Activated naive CD8-positive, alpha-beta T cell (primary cell): ENCODE data around the gene IER5L.
"Not testable (repeated sequence)": the region's sequence is repeated elsewhere in the genome, so short reads cannot be mapped to it uniquely, and the experiment has no call there.

ENCODE experiments used
- H3K27ac Mint-ChIP-seq: one replicate; pipeline ENCODE4 v1.8.0; 2021; ENCODE audit warnings: mixed read lengths
- H3K27me3 Mint-ChIP-seq: one replicate; pipeline ENCODE4 v1.8.0; 2021; ENCODE audit warnings: mixed read lengths
- H3K36me3 Mint-ChIP-seq: one replicate; pipeline ENCODE4 v1.8.0; 2021; ENCODE audit warnings: mixed read lengths
- H3K4me1 Mint-ChIP-seq: one replicate; pipeline ENCODE4 v1.8.0; 2021; ENCODE audit warnings: low read depth, mixed read lengths
- H3K4me3 Mint-ChIP-seq: one replicate; pipeline ENCODE4 v1.8.0; 2021; ENCODE audit warnings: mild to moderate bottlenecking, mixed read lengths
- H3K9me3 Mint-ChIP-seq: one replicate; pipeline ENCODE4 v1.8.0; 2021; ENCODE audit warnings: low read depth, mixed read lengths

IER5L gene

DNA sequence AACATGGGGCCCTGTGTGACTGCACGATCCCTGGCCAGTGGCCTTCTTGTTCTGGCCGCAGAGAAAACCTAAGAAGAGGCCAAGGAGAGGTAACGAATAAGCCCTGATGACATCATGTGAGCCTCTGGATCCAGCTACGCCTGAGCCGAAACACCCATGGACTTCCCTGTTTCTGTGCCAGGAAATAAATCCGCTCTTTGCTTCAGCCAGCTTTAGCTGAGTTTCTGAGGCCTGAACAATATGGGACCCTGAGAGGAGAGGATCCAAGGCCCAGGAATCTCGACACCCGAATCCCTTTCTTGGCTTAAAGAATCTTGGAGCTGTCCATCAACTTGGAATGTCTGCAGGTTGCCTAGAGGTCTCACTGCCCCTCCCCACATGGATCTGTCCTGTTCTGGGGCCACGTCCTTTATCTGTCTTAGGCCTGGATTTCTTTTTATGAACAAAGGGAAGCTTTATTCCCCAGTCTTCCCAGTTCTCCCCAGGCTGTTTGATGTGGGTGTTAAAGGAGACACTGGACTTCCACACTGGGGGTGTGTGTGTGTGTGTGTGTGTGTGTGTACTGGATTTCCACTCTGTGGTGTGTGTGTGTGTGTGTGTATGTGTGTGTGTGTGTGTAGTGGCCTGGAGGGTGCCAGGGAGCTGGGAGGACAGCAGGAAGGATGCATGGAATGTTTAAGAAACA, 13.7 kb downstream of the IER5L start:
- no peaks in the 10 kb centered on the region for H3K36me3 Mint-ChIP-seq
- peak overlapping the region; percentile 22 for H3K27ac Mint-ChIP-seq
- H3K4me3 Mint-ChIP-seq: no peak overlapping the region
- H3K27me3 Mint-ChIP-seq: no peaks in the 10 kb centered on the region
- H3K9me3 Mint-ChIP-seq: no peaks in the 10 kb centered on the region
- H3K4me1 Mint-ChIP-seq: peaks cover 13% of the 10 kb centered on the region

DNA sequence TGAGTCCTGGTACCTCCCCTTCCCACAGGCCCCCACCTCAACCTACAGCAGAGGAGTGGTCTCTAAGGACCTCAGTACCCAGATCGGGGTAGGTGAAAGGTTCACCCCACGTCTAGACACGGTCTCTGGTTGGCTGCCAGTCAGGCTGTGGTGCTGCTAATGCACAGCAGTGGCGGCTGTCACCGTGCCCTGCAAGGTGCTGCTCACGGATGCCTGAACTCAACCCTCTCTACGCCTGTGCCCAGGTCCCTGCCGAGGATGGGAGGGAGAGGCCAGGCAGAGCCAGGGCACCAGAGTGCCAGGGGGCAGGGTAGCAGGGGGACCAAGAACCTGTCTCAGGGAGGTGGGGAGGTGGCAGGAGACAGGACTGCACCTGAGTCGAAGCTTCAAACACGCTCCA, 14.3 kb downstream of the IER5L start:
- no peaks in the 10 kb centered on the region for H3K27me3 Mint-ChIP-seq
- H3K9me3 Mint-ChIP-seq: no peaks in the 10 kb centered on the region
- H3K4me3 Mint-ChIP-seq: no peak overlapping the region
- no peaks in the 10 kb centered on the region for H3K36me3 Mint-ChIP-seq
- H3K27ac Mint-ChIP-seq: no peak overlapping the region
- peaks cover 13% of the 10 kb centered on the region for H3K4me1 Mint-ChIP-seq

DNA sequence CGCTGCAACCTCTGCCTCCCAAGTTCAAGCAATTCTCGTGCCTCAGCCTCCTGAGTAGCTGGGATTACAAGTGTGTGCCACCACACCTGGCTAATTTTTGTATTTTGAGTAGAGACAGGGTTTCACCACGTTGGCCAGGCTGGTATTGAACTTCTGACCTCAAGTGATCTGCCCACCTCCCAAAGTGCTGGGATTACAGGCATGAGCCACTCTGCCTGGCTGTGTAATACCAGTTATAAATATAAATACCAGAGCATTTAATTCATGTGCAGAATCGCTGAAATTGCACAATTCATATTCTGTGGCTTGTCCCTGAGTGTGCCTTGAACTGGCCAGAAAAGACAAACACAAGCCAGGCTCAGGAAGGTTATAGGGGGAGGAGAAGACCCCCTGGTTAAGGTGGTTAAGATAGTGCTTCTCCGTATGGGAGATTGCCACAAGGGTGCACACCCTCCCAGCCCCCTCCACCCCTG, 14.8 kb downstream of the IER5L start:
- H3K4me1 Mint-ChIP-seq: peaks cover 13% of the 10 kb centered on the region
- H3K9me3 Mint-ChIP-seq: not testable (repeated sequence)

DNA sequence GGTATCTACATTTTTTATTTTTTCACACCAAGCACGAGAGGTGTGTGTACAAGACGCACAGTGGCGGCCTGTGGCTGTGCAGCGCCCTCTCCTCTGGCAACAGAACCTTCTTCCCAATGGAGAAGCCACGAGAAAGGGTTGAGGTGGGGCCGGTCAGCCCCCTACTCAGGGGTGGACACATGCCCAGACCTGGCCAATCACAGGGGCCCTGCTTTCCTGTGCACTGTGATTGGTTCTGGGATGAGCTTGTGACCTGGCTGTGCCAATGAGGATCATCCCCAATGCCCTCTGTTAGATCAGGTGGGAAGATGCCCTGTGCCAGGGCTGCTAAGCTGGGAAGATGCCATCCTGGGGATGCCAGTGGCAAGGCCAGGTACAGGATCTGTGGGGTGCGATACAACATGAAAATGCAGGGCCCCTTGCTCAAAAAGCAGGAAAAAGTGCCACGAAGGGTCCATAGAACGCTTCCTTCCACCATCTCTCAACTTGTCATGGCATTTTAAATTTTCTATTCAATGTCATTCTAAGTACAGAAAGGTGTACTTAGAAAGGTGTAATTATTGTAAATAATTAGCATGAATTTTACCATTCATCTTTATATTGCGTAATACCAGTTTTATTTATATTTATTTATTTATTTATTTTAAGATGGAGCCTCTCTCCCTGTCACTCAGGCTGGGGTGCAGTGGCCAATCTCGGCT, 15.4 kb downstream of the IER5L start:
- H3K27ac Mint-ChIP-seq: no peak overlapping the region
- no peaks in the 10 kb centered on the region for H3K9me3 Mint-ChIP-seq
- H3K4me3 Mint-ChIP-seq: no peak overlapping the region
- no peaks in the 10 kb centered on the region for H3K36me3 Mint-ChIP-seq
- peaks cover 9% of the 10 kb centered on the region for H3K4me1 Mint-ChIP-seq
- H3K27me3 Mint-ChIP-seq: no peaks in the 10 kb centered on the region

More for the DNA sequence above, 14.8 kb downstream of the IER5L start:
- H3K4me3 Mint-ChIP-seq, H3K27me3 Mint-ChIP-seq, H3K36me3 Mint-ChIP-seq, H3K27ac Mint-ChIP-seq: not testable (repeated sequence)

DNA sequence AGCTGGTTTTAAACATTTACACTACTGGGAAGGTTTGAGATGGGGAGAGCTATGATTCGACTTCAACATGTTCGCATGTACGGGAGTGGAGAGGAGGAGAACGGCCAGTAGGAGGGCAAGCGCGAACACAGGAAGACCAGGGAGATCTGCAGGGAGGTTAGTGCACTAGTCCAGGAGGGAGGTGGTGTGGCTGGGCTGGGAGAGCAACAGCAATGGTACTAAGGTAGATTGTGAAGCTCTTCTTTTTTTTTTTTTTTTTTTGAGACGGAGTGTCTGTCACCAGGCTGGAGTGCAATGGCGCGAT, 16.6 kb downstream of the IER5L start:
- Mint-ChIP-seq H3K27me3 (no peaks in the 10 kb centered on the region), H3K27ac (no peak overlapping the region), H3K4me3 (no peak overlapping the region), H3K36me3 (no peaks in the 10 kb centered on the region), H3K4me1 (no peaks in the 10 kb centered on the region), H3K9me3 (no peaks in the 10 kb centered on the region)

DNA sequence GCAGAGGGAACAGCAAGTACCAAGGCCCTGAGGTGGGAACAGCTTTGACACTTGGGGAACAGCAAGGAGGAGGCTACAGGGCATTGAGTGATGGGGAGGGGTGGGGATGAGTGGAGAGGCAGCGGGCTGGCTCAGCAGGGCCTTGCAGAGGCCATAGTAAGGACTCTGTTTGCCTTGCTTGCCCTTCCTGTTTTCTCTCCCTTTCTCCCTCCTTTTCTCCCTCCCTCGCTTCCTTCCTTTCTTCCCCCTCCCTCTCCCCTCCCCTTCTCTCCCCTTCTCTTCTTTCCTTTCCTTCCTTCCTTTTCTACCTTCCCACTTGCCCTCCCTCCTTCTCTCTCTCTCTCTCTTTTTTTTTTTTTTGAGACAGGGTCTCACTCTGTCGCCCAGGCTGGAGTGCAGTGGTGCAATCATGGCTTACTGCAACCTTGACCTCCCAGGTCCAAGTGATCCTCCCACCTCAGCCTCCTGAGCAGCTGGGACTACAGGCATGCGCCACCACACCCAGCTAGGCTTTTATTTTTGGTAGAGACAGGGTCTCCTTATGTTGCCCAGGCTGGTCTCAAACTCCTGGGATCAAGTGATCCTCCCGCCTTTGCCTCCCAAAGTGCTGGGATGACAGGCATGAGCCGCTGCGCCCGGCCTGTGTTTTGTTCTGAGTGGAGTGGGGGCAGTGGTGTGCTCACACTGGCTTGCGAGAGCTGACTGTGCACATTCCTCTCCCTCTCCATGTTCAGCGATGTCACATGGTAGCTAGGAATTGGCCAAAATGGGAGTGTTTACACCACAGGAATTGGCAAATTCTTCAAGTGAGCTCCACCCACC, 17.1 kb downstream of the IER5L start:
- Mint-ChIP-seq H3K4me3 (no peak overlapping the region), H3K27me3 (no peaks in the 10 kb centered on the region), H3K4me1 (no peaks in the 10 kb centered on the region), H3K36me3 (no peaks in the 10 kb centered on the region), H3K9me3 (no peaks in the 10 kb centered on the region), H3K27ac (no peak overlapping the region)

DNA sequence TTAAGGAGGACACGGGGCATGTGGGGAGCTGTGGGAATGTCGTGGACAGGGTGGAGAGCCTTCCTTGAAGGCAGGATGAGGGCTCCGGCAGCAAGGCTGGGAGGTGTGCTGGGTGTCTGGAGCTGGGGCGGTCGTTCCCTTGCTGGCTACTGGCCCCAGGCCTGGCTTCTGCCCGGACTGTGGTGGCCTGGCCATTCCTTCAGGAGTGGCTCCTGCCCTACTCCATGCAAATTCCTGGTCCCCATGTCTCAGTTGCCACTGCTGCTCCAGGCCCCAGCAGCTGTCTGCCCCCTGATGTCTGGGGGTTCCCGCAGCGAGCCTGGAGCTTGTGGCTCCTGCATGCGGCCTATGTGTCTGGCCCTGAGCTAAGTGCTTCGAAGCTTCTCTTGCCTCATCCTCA, 21.9 kb downstream of the IER5L start:
- no peak overlapping the region for H3K27ac Mint-ChIP-seq
- no peaks in the 10 kb centered on the region for H3K9me3 Mint-ChIP-seq
- no peaks in the 10 kb centered on the region for H3K27me3 Mint-ChIP-seq
- no peak overlapping the region for H3K4me3 Mint-ChIP-seq
- no peaks in the 10 kb centered on the region for H3K4me1 Mint-ChIP-seq
- peaks cover 2% of the 10 kb centered on the region for H3K36me3 Mint-ChIP-seq

DNA sequence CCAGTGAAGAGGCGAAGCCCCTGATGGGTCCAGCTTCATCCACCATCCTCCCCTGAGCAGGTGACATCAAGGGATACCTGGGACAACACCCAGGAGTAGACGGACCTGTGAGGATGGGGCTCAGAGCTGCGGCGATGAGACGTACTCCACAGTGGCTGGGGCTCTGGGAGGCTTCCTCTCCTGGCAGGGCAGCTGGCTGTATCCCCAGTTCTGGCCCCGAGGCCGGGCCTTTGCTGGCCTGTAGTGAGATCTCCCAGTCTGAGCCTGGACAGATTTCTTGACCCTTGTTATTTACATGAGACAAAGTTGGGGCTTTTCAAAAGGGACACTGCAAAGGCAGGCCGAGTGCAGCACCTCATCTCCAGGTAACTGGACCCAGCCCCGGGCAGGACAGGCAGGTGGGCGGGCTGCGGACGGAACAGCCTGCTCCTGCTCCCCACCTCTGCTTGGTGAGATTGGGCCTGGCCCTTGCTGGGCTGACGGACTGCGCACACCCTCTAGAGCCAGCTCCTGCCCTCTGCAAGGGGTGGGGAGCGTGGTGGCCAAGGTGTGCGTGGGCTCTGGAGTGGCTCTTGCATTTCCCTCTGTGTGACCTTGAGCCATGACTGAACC, 23.1 kb downstream of the IER5L start:
- Mint-ChIP-seq H3K36me3 (peaks cover 2% of the 10 kb centered on the region), H3K27me3 (no peaks in the 10 kb centered on the region), H3K4me1 (no peaks in the 10 kb centered on the region), H3K9me3 (no peaks in the 10 kb centered on the region), H3K4me3 (no peak overlapping the region), H3K27ac (no peak overlapping the region)

DNA sequence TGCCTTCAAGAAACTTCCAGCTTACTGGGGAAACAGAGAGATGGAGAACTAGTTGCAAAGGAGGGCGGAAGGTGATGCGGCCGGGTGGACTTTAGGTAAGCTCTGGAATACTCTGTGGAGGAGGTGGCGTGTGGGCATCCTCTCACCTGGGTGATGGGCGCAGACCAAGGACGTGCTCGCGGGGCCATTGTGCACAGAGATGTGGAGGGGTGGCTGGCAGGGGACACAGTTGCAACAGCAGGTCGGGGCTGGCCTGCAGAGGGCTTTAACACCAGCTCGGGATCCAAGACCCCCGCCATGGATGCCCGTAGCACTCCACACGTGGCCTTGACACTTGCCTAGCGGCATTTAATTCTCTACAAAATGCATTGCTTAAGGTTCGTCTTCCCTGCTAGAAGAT, 26.6 kb downstream of the IER5L start:
- no peaks in the 10 kb centered on the region for H3K27me3 Mint-ChIP-seq
- H3K4me3 Mint-ChIP-seq: no peak overlapping the region
- H3K4me1 Mint-ChIP-seq: no peaks in the 10 kb centered on the region
- no peaks in the 10 kb centered on the region for H3K9me3 Mint-ChIP-seq
- no peak overlapping the region for H3K27ac Mint-ChIP-seq
- peaks cover 2% of the 10 kb centered on the region for H3K36me3 Mint-ChIP-seq

DNA sequence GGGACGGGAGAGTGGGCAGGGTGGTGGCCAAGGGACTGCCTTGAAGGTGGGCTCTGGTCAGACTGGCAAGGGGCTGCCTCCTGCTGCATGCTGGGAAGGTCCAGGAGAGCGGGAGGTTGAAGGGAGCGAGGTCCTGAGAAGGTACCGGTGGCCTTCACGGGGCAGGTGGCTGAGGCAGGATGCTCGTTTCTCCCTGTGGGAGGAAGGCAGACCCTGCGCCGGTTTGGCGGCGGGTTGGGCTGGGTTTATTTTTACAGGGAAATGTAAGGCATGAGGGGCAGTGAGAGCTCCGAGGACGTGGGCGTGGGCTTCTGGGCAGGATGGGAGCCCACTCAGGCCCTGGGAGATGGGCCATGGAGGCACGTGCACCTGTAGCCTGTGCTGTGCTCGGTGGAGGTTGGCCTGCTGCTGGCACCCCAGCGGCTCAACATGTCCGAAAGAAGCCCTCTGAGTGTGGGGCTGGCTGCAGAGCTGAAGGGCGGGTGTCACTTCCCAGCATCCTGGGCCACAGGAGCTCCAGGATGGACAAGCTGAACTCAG, 27.3 kb downstream of the IER5L start:
- Mint-ChIP-seq H3K27me3 (no peaks in the 10 kb centered on the region), H3K36me3 (peaks cover 2% of the 10 kb centered on the region), H3K27ac (no peak overlapping the region), H3K9me3 (no peaks in the 10 kb centered on the region), H3K4me1 (no peaks in the 10 kb centered on the region), H3K4me3 (no peak overlapping the region)

DNA sequence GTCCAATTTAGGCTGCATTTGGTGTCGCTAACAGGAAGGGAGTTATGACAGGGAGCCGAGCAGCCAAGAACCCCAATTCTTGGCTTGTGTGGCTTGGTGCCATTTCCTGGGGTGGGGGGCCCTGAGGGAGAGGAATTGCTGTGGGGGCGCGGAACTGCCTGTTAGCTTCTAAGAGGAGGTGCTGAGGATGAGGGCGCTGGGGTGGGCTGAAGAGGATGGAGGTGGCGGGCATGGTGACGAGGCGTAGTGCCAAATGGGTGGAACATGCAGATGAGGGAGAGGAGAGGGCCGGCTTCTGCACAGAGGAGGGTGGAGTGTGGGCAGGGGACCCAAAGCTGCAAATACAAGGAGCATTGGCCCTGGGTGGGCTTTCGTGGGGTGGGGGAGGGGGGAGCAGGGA, 27.9 kb downstream of the IER5L start:
- Mint-ChIP-seq H3K9me3 (no peaks in the 10 kb centered on the region), H3K4me3 (no peak overlapping the region), H3K27me3 (no peaks in the 10 kb centered on the region), H3K27ac (no peak overlapping the region), H3K4me1 (no peaks in the 10 kb centered on the region), H3K36me3 (peaks cover 2% of the 10 kb centered on the region)

DNA sequence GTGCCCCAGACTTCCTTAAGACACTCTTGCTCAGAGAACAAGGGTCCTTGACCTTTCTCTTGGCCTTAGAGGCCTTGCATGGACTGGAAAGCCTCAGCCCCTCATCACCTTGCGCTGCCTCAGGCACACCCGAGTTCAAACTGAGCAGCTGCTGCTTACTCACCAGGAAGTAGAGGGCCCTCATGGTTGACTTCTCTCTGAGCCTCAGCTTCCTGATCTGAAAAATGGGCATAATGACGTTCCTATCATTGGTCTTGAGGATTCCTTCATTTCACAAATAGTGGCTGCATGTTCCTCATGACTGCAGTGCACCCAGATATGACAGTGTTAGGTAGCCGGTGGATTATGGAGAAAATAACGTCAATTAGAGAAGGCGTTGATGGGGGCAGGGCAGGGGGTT, 28.6 kb downstream of the IER5L start:
- H3K4me1 Mint-ChIP-seq: no peaks in the 10 kb centered on the region
- H3K27me3 Mint-ChIP-seq: no peaks in the 10 kb centered on the region
- H3K27ac Mint-ChIP-seq: no peak overlapping the region
- H3K36me3 Mint-ChIP-seq: peaks cover 2% of the 10 kb centered on the region
- H3K9me3 Mint-ChIP-seq: no peaks in the 10 kb centered on the region
- H3K4me3 Mint-ChIP-seq: no peak overlapping the region

DNA sequence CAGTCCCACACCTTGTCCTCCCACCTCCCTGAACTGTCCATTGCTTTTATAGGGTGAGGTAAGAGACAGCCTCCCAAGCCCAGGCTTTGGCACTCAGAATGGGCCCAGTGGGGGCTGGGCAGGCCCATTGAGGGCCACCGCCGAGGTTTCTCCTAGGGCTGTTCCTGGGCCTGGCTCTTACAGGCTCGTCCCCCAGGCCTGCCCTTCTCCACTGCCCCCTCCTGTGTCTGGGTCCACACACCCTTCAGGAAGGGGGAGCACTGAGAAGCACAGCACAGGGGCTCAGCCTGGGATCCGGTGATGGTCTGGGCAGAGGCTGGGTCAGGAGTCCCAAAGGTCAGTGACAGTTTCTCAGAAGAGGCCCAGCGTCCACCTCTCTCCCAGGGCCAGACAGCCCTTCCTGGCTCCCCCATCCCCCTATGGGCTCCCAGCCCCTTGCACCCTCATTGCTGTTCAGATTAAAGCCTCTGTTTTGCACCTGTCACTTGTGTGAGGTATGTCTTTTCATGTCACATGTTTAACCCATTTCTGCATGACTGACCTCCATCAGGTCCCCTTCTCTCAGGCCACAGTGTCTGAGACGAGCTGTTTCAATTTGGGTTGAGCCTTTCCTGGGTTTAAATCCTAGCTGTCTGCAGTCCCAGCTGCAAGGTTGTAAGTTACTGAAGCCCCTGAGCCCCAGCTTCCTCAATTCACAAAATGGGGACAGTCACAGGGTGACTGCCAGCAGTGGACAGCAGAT, 29.4 kb downstream of the IER5L start:
- Mint-ChIP-seq H3K9me3 (no peaks in the 10 kb centered on the region), H3K4me3 (no peak overlapping the region), H3K4me1 (peaks cover 1% of the 10 kb centered on the region), H3K36me3 (peaks cover 2% of the 10 kb centered on the region), H3K27ac (no peak overlapping the region), H3K27me3 (no peaks in the 10 kb centered on the region)

DNA sequence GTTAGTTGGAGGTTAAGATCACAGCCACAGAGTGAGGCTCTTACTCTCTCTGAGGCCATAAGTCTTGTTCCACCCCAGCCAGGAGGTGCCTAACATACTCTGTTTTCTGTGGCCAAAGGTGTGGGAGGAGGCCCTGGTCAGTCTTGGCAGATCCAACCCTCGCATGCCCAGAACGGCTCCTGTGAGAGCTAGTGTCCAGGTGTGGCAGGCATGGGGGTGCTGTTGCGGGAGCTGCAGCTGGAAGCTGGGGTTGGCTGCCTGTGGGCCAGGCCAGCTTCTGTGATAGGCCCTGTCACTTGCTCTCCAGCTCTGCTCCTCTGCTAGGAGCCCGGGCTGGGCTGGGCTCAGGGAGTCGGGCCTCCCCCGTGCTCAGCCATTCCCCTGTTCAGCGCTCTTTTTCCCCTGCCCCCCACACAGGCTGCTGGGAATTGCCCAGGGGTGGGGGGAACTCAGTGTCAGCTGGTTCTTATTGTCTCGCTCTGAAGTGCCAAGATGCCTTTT, 31.6 kb downstream of the IER5L start:
- H3K27ac Mint-ChIP-seq: no peak overlapping the region

More for the DNA sequence above, 31.6 kb downstream of the IER5L start:
- Mint-ChIP-seq H3K4me3 (no peak overlapping the region), H3K9me3 (no peaks in the 10 kb centered on the region), H3K4me1 (peaks cover 10% of the 10 kb centered on the region), H3K27me3 (no peaks in the 10 kb centered on the region), H3K36me3 (peaks cover 2% of the 10 kb centered on the region)
